Activated naive CD4-positive, alpha-beta T cell treated with Interleukin-2 at 50 U/mL for 16 hours (primary cell): ENCODE results near the gene USH2A.
"Not testable (repeated sequence)": the region's sequence is repeated elsewhere in the genome, so short reads cannot be mapped to it uniquely, and the experiment has no call there.

Source experiments
- DNase-seq: peaks from one replicate; pipeline ENCODE4 v3.0.0-alpha.2; 2020

USH2A gene

GRCh38 chr1:216193839-216194443, 229.3 kb downstream of the USH2A start:
- no peak for DNase-seq

GRCh38 chr1:216190438-216190837, 232.8 kb downstream of the USH2A start:
- DNase-seq: no peak

- DNase-seq: no peak
These were observed 236.4 kb downstream of the USH2A start for GRCh38 chr1:216186816-216187215.

- no peak for DNase-seq
These were observed 237.1 kb downstream of the USH2A start for GRCh38 chr1:216186141-216186540.

- DNase-seq: no peak
These were observed 239.0 kb downstream of the USH2A start for GRCh38 chr1:216184126-216184680.

GRCh38 chr1:216183454-216183853, 239.8 kb downstream of the USH2A start:
- DNase-seq: no peak

GRCh38 chr1:216183007-216183406, 240.2 kb downstream of the USH2A start:
- no peak for DNase-seq

GRCh38 chr1:216181590-216181989, 241.7 kb downstream of the USH2A start:
- DNase-seq: no peak

GRCh38 chr1:216178281-216178680, 245.0 kb downstream of the USH2A start:
- DNase-seq: no peak

- no peak for DNase-seq
These were observed 246.3 kb downstream of the USH2A start for GRCh38 chr1:216176970-216177369.

GRCh38 chr1:216175714-216176113, 247.5 kb downstream of the USH2A start:
- DNase-seq: no peak

- DNase-seq: no peak
These were observed 249.8 kb downstream of the USH2A start for GRCh38 chr1:216173376-216173995.

- no peak for DNase-seq
These were observed 253.9 kb downstream of the USH2A start for GRCh38 chr1:216169351-216169750.

GRCh38 chr1:216168546-216168945, 254.7 kb downstream of the USH2A start:
- no peak for DNase-seq

GRCh38 chr1:216154063-216154462, 269.2 kb downstream of the USH2A start:
- no peak for DNase-seq

- DNase-seq: no peak
These were observed 270.1 kb downstream of the USH2A start for GRCh38 chr1:216153130-216153529.

- not testable (repeated sequence) for DNase-seq
These were observed 277.7 kb downstream of the USH2A start for GRCh38 chr1:216145451-216146018.

- no peak for DNase-seq
These were observed 278.4 kb downstream of the USH2A start for GRCh38 chr1:216144661-216145450.

GRCh38 chr1:216142921-216143320, 280.3 kb downstream of the USH2A start:
- no peak for DNase-seq

GRCh38 chr1:216140730-216141524, 282.3 kb downstream of the USH2A start:
- no peak for DNase-seq

- no peak for DNase-seq
These were observed 299.0 kb downstream of the USH2A start for GRCh38 chr1:216124192-216124781.
